ENCODE measurements around the gene TULP3.

TULP3 gene

DNA sequence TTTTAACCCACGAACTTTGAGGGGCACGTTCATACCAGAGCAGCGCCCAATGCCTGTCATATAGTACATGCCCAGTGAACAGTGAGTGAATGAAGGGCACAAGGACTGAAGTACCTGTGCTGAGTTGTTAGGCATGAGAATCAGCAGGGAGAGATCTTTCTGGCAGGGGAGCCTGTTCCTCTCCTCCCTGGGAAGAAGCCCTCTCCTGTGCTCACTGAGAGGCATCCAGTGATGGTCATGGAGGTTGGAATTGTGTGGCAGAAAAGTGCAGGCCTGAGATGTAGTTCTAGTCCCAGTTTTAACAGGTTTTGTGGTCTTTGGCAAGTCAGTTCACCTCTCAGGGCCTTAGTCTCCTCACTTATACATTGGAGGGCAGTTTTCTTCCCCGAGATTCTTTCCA is 89.1 kb downstream of the TULP3 start:
- Mint-ChIP-seq H3K4me1 (peaks cover 36% of the 10 kb centered on the region), H3K27me3 (ENCODE audit: low read depth) (no peaks in the 10 kb centered on the region), H3K4me3 (no peak overlapping the region), H3K27ac (no peak overlapping the region), H3K36me3 (ENCODE audit: low read depth) (peaks cover 4% of the 10 kb centered on the region), H3K9me3 (no peaks in the 10 kb centered on the region)
- TF ChIP-seq, protein P1, sequence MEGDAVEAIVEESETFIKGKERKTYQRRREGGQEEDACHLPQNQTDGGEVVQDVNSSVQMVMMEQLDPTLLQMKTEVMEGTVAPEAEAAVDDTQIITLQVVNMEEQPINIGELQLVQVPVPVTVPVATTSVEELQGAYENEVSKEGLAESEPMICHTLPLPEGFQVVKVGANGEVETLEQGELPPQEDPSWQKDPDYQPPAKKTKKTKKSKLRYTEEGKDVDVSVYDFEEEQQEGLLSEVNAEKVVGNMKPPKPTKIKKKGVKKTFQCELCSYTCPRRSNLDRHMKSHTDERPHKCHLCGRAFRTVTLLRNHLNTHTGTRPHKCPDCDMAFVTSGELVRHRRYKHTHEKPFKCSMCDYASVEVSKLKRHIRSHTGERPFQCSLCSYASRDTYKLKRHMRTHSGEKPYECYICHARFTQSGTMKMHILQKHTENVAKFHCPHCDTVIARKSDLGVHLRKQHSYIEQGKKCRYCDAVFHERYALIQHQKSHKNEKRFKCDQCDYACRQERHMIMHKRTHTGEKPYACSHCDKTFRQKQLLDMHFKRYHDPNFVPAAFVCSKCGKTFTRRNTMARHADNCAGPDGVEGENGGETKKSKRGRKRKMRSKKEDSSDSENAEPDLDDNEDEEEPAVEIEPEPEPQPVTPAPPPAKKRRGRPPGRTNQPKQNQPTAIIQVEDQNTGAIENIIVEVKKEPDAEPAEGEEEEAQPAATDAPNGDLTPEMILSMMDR (IDR thresholded peaks at IDR 0.05; ENCODE audit: unreplicated experiment in 3 of 3): no peak

DNA sequence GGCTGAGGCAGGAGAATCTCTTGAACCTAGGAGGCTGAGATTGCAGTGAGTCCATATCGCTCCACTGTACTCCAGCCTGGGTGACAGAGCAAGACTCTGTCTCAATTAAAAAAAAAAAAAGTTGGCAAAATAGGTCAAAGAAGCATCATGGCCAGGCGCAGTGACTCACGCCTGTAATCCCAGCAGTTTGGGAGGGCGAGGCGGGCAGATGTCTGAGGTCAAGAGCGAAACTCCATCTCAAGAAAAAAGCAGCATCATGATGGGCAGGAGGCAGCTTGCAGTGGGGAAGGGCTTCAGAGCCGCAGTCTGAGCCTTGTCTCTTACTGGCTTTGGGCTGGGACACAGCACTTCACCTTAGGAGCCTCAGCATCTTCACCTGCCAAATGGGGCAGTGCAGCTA is 89.9 kb downstream of the TULP3 start:
- H3K9me3 Mint-ChIP-seq: no peaks in the 10 kb centered on the region
- no peak overlapping the region for H3K27ac Mint-ChIP-seq
- H3K36me3 Mint-ChIP-seq (ENCODE audit: low read depth): peaks cover 4% of the 10 kb centered on the region
- H3K4me3 Mint-ChIP-seq: no peak overlapping the region
- peaks cover 34% of the 10 kb centered on the region for H3K4me1 Mint-ChIP-seq
- no peaks in the 10 kb centered on the region for H3K27me3 Mint-ChIP-seq (ENCODE audit: low read depth)
- TF ChIP-seq, protein P1 (IDR thresholded peaks at IDR 0.05; ENCODE audit: unreplicated experiment in 3 of 3): no peak

DNA sequence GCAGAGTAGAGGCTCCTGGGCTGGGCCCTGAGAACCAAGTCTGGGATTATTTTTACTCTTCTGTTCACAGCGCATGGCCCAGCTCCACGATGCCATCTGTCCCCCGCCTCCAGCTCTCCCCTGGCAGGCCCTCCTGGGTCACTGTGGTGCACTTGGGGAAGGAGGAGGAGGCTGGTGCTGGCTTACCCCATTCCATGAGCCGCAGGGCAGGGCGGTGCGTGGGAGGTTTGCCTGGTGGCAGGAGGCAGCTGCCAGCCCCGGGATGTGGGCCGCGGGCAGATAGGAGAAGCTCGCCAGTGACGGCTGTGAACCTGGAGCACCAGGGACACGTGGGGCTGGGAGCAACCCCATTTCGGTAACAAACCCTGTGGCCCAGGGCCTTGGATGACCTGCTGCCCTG is 91.7 kb downstream of the TULP3 start:
- peaks cover 4% of the 10 kb centered on the region for H3K9me3 Mint-ChIP-seq
- peaks cover 23% of the 10 kb centered on the region for H3K4me1 Mint-ChIP-seq
- no peak overlapping the region for H3K4me3 Mint-ChIP-seq
- no peak overlapping the region for H3K27ac Mint-ChIP-seq
- no peaks in the 10 kb centered on the region for H3K27me3 Mint-ChIP-seq (ENCODE audit: low read depth)
- H3K36me3 Mint-ChIP-seq (ENCODE audit: low read depth): peaks cover 10% of the 10 kb centered on the region
- TF ChIP-seq, protein P1 (IDR thresholded peaks at IDR 0.05; ENCODE audit: unreplicated experiment in 3 of 3): no peak

DNA sequence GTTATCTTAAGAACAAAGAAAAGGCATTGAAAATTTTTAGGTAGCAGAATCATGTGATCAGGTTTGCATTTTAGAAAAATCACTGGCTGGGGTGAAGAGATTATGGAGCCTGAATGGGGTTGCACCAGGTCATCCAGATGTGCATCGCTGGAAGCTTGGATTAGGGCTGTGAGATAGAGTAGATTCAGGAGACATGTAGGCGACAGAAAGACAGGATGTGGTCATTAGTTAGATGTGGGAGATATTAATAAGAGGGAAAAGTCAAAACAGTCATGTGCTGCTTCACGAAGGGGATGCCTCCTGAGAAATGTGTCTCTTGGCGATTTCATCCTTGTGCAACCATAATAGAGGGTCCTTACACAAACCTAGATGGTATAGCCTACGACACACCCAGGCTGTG is 93.6 kb downstream of the TULP3 start:
- Mint-ChIP-seq H3K4me3 (no peak overlapping the region), H3K9me3 (peaks cover 4% of the 10 kb centered on the region)

DNA sequence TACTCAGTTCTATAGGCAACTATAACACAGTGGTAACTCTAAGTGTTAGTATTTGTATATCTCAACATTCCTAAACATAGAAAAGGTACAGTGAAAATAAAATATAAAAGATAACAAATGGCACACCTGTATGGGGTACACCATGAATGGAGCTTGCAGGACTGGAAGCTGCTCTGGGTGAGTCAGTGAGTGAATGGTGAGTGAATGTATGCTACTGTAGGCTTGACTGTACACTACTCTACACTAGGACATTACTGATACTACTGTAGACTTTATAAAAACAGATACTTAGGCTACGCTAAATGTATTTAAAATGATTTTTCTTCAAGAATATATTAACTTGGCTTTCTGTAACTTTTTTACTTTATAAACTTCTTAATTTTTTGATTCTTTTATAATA is 94.0 kb downstream of the TULP3 start:
- Mint-ChIP-seq H3K4me3 (no peak overlapping the region), H3K4me1 (peaks cover 12% of the 10 kb centered on the region), H3K36me3 (ENCODE audit: low read depth) (peaks cover 16% of the 10 kb centered on the region), H3K9me3 (peaks cover 6% of the 10 kb centered on the region), H3K27me3 (ENCODE audit: low read depth) (no peaks in the 10 kb centered on the region), H3K27ac (no peak overlapping the region)
- TF ChIP-seq, protein P1 (IDR thresholded peaks at IDR 0.05; ENCODE audit: unreplicated experiment in 3 of 3): no peak

More for the DNA sequence above, 93.6 kb downstream of the TULP3 start:
- no peak overlapping the region for H3K27ac Mint-ChIP-seq
- H3K36me3 Mint-ChIP-seq (ENCODE audit: low read depth): peaks cover 14% of the 10 kb centered on the region
- TF ChIP-seq, protein P1 (IDR thresholded peaks at IDR 0.05; ENCODE audit: unreplicated experiment in 3 of 3): no peak
- H3K27me3 Mint-ChIP-seq (ENCODE audit: low read depth): no peaks in the 10 kb centered on the region
- H3K4me1 Mint-ChIP-seq: peaks cover 12% of the 10 kb centered on the region

DNA sequence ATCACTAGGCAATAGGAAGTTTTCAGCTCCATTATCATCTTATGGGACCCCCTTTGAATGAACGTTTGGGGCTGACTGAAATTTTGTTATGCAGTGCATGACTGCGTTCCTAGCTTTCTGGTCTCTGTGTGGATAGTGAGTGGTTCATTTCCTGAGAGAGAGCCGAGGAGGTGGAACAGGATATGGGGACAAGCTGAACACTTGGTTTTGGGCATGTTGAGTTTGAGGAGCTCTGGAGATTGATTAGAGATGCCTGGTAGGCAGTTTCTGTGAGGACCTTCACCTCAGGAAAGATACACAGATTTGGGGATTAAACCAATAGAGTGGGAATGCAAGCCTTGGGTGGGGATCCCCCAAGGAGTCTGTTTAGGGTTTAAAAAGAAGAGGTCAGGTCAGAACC is 96.2 kb downstream of the TULP3 start:
- no peak overlapping the region for H3K4me3 Mint-ChIP-seq
- no peak overlapping the region for H3K27ac Mint-ChIP-seq
- no peaks in the 10 kb centered on the region for H3K27me3 Mint-ChIP-seq (ENCODE audit: low read depth)
- peaks cover 10% of the 10 kb centered on the region for H3K4me1 Mint-ChIP-seq
- H3K9me3 Mint-ChIP-seq: peaks cover 9% of the 10 kb centered on the region
- TF ChIP-seq, protein P1 (IDR thresholded peaks at IDR 0.05; ENCODE audit: unreplicated experiment in 3 of 3): no peak
- H3K36me3 Mint-ChIP-seq (ENCODE audit: low read depth): peaks cover 20% of the 10 kb centered on the region
